SK-N-SH (cell line): ENCODE results near the gene ARL3. TPM values are rescaled to one million over a fixed set of nuclear protein-coding genes. Genes with fewer than 3 reads are reported as not detected.

ENCODE experiments used
- CTCF ChIA-PET: fragments of 300-600, 350-600 bp; formaldehyde crosslinking; extraction: SDS; loops from one replicate; lab custom pipeline; 2021; lab: Yijun Ruan, JAX
- POLR2A ChIA-PET: fragments of 350-600 bp; sonication (Branson Sonifier 250); formaldehyde crosslinking; extraction: SDS; loops from one replicate; lab custom pipeline; 2020; ENCODE audit warnings: antibody characterized with exemption, inconsistent platforms; lab: Yijun Ruan, JAX
- DNase-seq: peaks from one replicate; pipeline ENCODE4 v3.0.0; 2012
- H2AFZ ChIP-seq: fragments of 200-600 bp; sonication (generic); 2 replicates; pipeline ENCODE4 v1.8.1; 2016; ENCODE audit warnings: antibody characterized with exemption, mild to moderate bottlenecking, low read depth
- H3F3A ChIP-seq: fragments of 200-600 bp; sonication (generic); replicated peaks from 2 replicates; pipeline ENCODE3; 2016; ENCODE audit warnings: antibody characterized with exemption, mild to moderate bottlenecking; ENCODE audit not compliant: insufficient read depth
- H3K27ac ChIP-seq, 2 experiments: fragments of 200-500 bp in 1 of 2; fragments of 200-600 bp in 1 of 2; sonication (Bioruptor generic) in 1 of 2; sonication (generic), shearing (Covaris generic) in 1 of 2; 2 replicates each; pipeline versions ENCODE4 v1.5.1 to v1.6.1; 2014 to 2016; ENCODE audit warnings: low read depth in 2 of 2, inconsistent platforms in 1 of 2, low read length in 1 of 2, mild to moderate bottlenecking in 1 of 2, mixed read lengths in 1 of 2
- H3K27me3 ChIP-seq: fragments of 200-600 bp; sonication (generic), shearing (Covaris generic); 2 replicates; pipeline ENCODE4 v1.6.1; 2016; ENCODE audit warnings: mixed run types; ENCODE audit not compliant: insufficient read depth
- H3K36me3 ChIP-seq, 2 experiments: fragments of 200-500 bp in 1 of 2; fragments of 200-600 bp in 1 of 2; sonication (Bioruptor generic) in 1 of 2; sonication (generic) in 1 of 2; replicated peaks in 1 of 2; 2 replicates each; pipeline versions ENCODE3 to v1.5.1; 2014 to 2016; ENCODE audit warnings: low read length in 1 of 2, mild to moderate bottlenecking in 1 of 2; ENCODE audit not compliant: insufficient read depth in 2 of 2, control insufficient read depth in 1 of 2
- H3K4me1 ChIP-seq, 2 experiments: fragments of 200-500 bp in 1 of 2; fragments of 200-600 bp in 1 of 2; sonication (Bioruptor generic) in 1 of 2; sonication (generic), shearing (Covaris generic) in 1 of 2; 2 replicates each; pipeline versions ENCODE4 v1.5.1 to v1.6.1; 2014 to 2016; ENCODE audit warnings: low read depth in 1 of 2, low read length in 1 of 2, mixed run types in 1 of 2; ENCODE audit not compliant: insufficient read depth in 2 of 2, control insufficient read depth in 1 of 2
- H3K4me2 ChIP-seq: fragments of 200-600 bp; sonication (generic), shearing (Covaris generic); 2 replicates; pipeline ENCODE4 v1.6.1; 2017; ENCODE audit warnings: mixed run types
- H3K4me3 ChIP-seq, 2 experiments: fragments of 200-500 bp in 1 of 2; fragments of 200-600 bp in 1 of 2; sonication (Bioruptor generic) in 1 of 2; sonication (generic), shearing (Covaris generic) in 1 of 2; 2 replicates each; pipeline versions ENCODE4 v1.5.1 to v1.8.1; 2014 to 2016; ENCODE audit warnings: low read depth in 2 of 2, inconsistent platforms in 1 of 2, low read length in 1 of 2, mild to moderate bottlenecking in 1 of 2, mixed read lengths in 1 of 2, moderate library complexity in 1 of 2
- H3K79me2 ChIP-seq: fragments of 200-600 bp; sonication (generic); 2 replicates; pipeline ENCODE4 v1.8.1; 2017; ENCODE audit warnings: mild to moderate bottlenecking; ENCODE audit not compliant: insufficient read depth
- H3K9ac ChIP-seq: fragments of 200-600 bp; sonication (generic); 2 replicates; pipeline ENCODE4 v1.6.1; 2017; ENCODE audit warnings: mixed run types
- H3K9me2 ChIP-seq: fragments of 200-600 bp; sonication (generic); 2 replicates; pipeline ENCODE4 v1.6.1; 2017; ENCODE audit warnings: mixed run types
- H3K9me3 ChIP-seq: fragments of 200-600 bp; sonication (generic); 2 replicates; pipeline ENCODE4 v1.6.1; 2017; ENCODE audit warnings: mixed run types, mild to moderate bottlenecking, moderate library complexity
- H4K20me1 ChIP-seq: fragments of 200-600 bp; sonication (generic); 2 replicates; pipeline ENCODE4 v1.6.1; 2017; ENCODE audit warnings: mild to moderate bottlenecking, mixed run types; ENCODE audit not compliant: insufficient read depth
- CHD2 ChIP-seq: fragments of 150-350 bp; IDR thresholded peaks from 2 replicates; pipeline ENCODE4 v1.6.1; 2018; ENCODE audit warnings: low read length; ENCODE audit not compliant: partially characterized antibody
- ELF1 ChIP-seq: IDR thresholded peaks from 2 replicates; pipeline ENCODE4 v1.4.0; 2012
- GABPA ChIP-seq: IDR thresholded peaks from 2 replicates; pipeline ENCODE4 v1.4.0; 2012; ENCODE audit warnings: low read depth, mild to moderate bottlenecking
- IRF3 ChIP-seq: fragments of 150-350 bp; IDR thresholded peaks from 2 replicates; pipeline ENCODE4 v1.6.1; 2016; ENCODE audit warnings: mild to moderate bottlenecking, low read depth, low read length
- JUND ChIP-seq: IDR thresholded peaks from 2 replicates; pipeline ENCODE4 v1.4.0; 2012
- MAX ChIP-seq: IDR thresholded peaks from 2 replicates; pipeline ENCODE4 v1.4.0; 2012; ENCODE audit warnings: low read depth
- NFIC ChIP-seq: IDR thresholded peaks from 2 replicates; pipeline ENCODE4 v1.4.0; 2012; ENCODE audit warnings: borderline replicate concordance
- REST ChIP-seq: IDR thresholded peaks from 2 replicates; pipeline ENCODE4 v1.6.1; 2012; ENCODE audit warnings: mild to moderate bottlenecking, low read depth, low read length, moderate library complexity
- RXRA ChIP-seq: IDR thresholded peaks from 2 replicates; pipeline ENCODE4 v1.4.0; 2012; ENCODE audit warnings: low read depth, mild to moderate bottlenecking, borderline replicate concordance
- SMC3 ChIP-seq: IDR thresholded peaks from 2 replicates; pipeline ENCODE4 v1.6.1; 2012; ENCODE audit warnings: low read depth, low read length, improper control_type of control experiment
- TCF12 ChIP-seq: IDR thresholded peaks from 2 replicates; pipeline ENCODE4 v1.4.0; 2012
- USF1 ChIP-seq: IDR thresholded peaks from 2 replicates; pipeline ENCODE4 v1.4.0; 2012; ENCODE audit warnings: low read depth, borderline replicate concordance
- YY1 ChIP-seq: IDR thresholded peaks from 2 replicates; pipeline ENCODE4 v1.4.0; 2012; ENCODE audit warnings: low read depth, mild to moderate bottlenecking
- WGBS: methylation state at CpG from one replicate; pipeline ENCODE4 v1.1.6; 2017; ENCODE audit warnings: low lambda C conversion rate; 5-methylcytosine and 5-hydroxymethylcytosine counted together
- polyA plus RNA-seq, 3 experiments: library from polyadenylated mRNA; depleted of rRNA; stranded (reverse); fragments of >200 nt; gene quantifications; 2 replicates each; pipeline ENCODE4 v1.2.3, GENCODE V29; 2012

ARL3 gene
- polyA plus RNA-seq, 1 of the 3 experiments (the other 2 are of a cell fraction): 11.2 TPM

- Histone ChIP-seq H2AFZ (no peak overlapping the region), H3K4me2 (no peak overlapping the region)
- no peak for TF ChIP-seq NFIC
- no peak for TF ChIP-seq USF1
- no peak for TF ChIP-seq MAX
- TF ChIP-seq IRF3: no peak
- TF ChIP-seq, all 33 proteins: peak for 0
- Histone ChIP-seq H3K27me3 (no peaks in the 10 kb centered on the region), H3K4me1 (peaks cover 8 to 13% of the 10 kb centered on the region in 2 experiments; a peak in 2 of 4 replicates), H3K9ac (no peak overlapping the region), H3K79me2 (peaks cover 57% of the 10 kb centered on the region), H4K20me1 (peaks cover 5% of the 10 kb centered on the region; the same call in 1 of the 2 replicates), H3K9me3 (no peaks in the 10 kb centered on the region), H3K4me3 (no peak overlapping the region), H3F3A (peaks cover 8% of the 10 kb centered on the region), H3K9me2 (no peaks in the 10 kb centered on the region), H3K27ac (0 out of 4 replicates have a peak overlapping the region, but pooled peaks of 1 of the 2 experiments have one; percentile 13), H3K36me3 (no peaks in the 10 kb centered on the region)
- DNase-seq: no peak
- CTCF ChIA-PET: interaction anchor here (3.3 kb wide), 1 partner anchor 10 kb away, joined by 13 read pairs; no protein-coding TSS in a partner anchor
- WGBS: 93% methylated on average over 7 of the region's 7 CpGs
- POLR2A ChIA-PET: no interaction called here
Measured at GRCh38 chr10:102763037-102763607, 48.9 kb upstream of the ARL3 start.

- POLR2A ChIA-PET: no interaction called here
- H3K4me2 ChIP-seq: no peak overlapping the region
- no peaks in the 10 kb centered on the region for H3K36me3 ChIP-seq
- no peaks in the 10 kb centered on the region for H3K9me3 ChIP-seq
- H2AFZ ChIP-seq: no peak overlapping the region
- WGBS: 96% methylated on average over 7 of the region's 7 CpGs
- DNase-seq: no peak
- TF ChIP-seq YY1 (no peak), JUND (no peak)
- TF ChIP-seq, all 33 proteins: peak for 0
- Histone ChIP-seq H3K27me3 (no peaks in the 10 kb centered on the region), H3K27ac (no peak overlapping the region), H4K20me1 (peaks cover 5% of the 10 kb centered on the region; the same call in 1 of the 2 replicates), H3F3A (peaks cover 8% of the 10 kb centered on the region), H3K79me2 (peaks cover 54% of the 10 kb centered on the region), H3K4me3 (no peak overlapping the region), H3K9me2 (no peaks in the 10 kb centered on the region), H3K9ac (no peak overlapping the region), H3K4me1 (peaks cover 8 to 13% of the 10 kb centered on the region in 2 experiments; a peak in 2 of 4 replicates)
- CTCF ChIA-PET: interaction anchor here (3.3 kb wide), 1 partner anchor 9 kb away, joined by 13 read pairs; no protein-coding TSS in a partner anchor
Measured at GRCh38 chr10:102762401-102763015, 48.3 kb upstream of the ARL3 start.

- H3K27ac ChIP-seq: no peak overlapping the region
- H3K36me3 ChIP-seq: no peaks in the 10 kb centered on the region
- no peak overlapping the region for H2AFZ ChIP-seq
- CTCF ChIA-PET: interaction anchor here (3.3 kb wide), 1 partner anchor 9 kb away, joined by 13 read pairs; no protein-coding TSS in a partner anchor
- no peak for TF ChIP-seq YY1
- TF ChIP-seq MAX: no peak
- no peak for TF ChIP-seq REST
- TF ChIP-seq CHD2: no peak
- no peak for TF ChIP-seq RXRA
- TF ChIP-seq TCF12: no peak
- TF ChIP-seq SMC3: no peak
- no peak for TF ChIP-seq GABPA
- no peak for TF ChIP-seq ELF1
- H3K9ac ChIP-seq: no peak overlapping the region
- H3K79me2 ChIP-seq: peaks cover 55% of the 10 kb centered on the region
- POLR2A ChIA-PET: no interaction called here
- peaks cover 8% of the 10 kb centered on the region for H3F3A ChIP-seq
- no peak for DNase-seq
- no peaks in the 10 kb centered on the region for H3K9me2 ChIP-seq
- peaks cover 8 to 9% of the 10 kb centered on the region in 2 experiments; a peak in 2 of 4 replicates for H3K4me1 ChIP-seq
- H3K9me3 ChIP-seq: no peaks in the 10 kb centered on the region
- peaks cover 5% of the 10 kb centered on the region; the same call in 1 of the 2 replicates for H4K20me1 ChIP-seq
- no peaks in the 10 kb centered on the region for H3K27me3 ChIP-seq
- 92% methylated on average over 4 of the region's 4 CpGs for WGBS
- H3K4me3 ChIP-seq: no peak overlapping the region
- H3K4me2 ChIP-seq: no peak overlapping the region
Measured at GRCh38 chr10:102761981-102762380, 47.8 kb upstream of the ARL3 start.
